C1 segment of cervical spinal cord (tissue), 14 donors: ENCODE measurements around the gene PIK3R5.

ENCODE experiments used
- DNase-seq, 14 donors: peaks; one replicate each; lab custom pipeline; 2025; lab: John Stamatoyannopoulos, UW

Gene PIK3R5

GRCh38 chr17:8879410-8879809 lies 86.1 kb downstream of the PIK3R5 start:
- no peak for DNase-seq

- DNase-seq: no peak
Observed at GRCh38 chr17:8877984-8878383, 87.5 kb downstream of the PIK3R5 start.

DNA sequence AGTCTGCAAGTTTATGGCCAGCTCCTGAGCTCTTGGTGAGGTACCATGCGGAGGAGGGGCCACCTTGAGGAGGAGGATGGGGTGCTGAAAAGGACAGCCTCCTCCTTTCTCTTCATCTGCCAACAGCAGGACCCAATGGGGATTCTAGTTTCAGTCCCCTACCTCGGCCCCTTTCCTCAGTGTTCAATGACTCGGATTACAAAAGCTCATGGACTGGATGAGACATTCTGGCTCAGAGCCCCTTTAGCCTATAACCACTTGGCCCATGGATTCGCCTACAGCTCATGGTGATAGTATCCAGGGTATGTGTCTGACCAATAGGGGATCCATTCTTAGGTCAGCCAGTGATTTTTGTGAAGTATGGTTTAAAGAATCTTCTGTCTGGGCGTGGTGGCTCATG lies 89.5 kb downstream of the PIK3R5 start:
- DNase-seq: no peak

DNA sequence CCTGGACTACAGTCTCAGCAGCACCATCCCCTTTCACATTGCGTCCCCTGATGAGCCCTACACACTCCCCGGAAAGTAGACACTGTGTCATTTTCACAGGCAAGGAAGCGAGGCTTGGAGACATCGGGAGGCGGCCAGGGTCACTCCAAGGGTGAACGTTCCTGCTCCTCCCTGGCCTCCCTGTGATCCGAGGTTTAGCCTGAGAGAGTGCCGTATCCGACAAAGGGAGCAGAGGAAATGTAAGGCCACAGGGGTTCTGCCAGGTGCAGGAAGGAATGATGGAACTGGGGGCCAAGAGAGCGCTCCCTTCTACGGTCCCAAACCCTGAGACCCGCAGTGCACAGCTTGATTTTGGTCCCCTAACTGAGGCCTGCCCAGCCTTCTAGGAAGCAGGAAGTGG lies 90.1 kb downstream of the PIK3R5 start:
- DNase-seq: no peak

- no peak for DNase-seq
Observed at GRCh38 chr17:8873801-8874715, 91.4 kb downstream of the PIK3R5 start.

DNA sequence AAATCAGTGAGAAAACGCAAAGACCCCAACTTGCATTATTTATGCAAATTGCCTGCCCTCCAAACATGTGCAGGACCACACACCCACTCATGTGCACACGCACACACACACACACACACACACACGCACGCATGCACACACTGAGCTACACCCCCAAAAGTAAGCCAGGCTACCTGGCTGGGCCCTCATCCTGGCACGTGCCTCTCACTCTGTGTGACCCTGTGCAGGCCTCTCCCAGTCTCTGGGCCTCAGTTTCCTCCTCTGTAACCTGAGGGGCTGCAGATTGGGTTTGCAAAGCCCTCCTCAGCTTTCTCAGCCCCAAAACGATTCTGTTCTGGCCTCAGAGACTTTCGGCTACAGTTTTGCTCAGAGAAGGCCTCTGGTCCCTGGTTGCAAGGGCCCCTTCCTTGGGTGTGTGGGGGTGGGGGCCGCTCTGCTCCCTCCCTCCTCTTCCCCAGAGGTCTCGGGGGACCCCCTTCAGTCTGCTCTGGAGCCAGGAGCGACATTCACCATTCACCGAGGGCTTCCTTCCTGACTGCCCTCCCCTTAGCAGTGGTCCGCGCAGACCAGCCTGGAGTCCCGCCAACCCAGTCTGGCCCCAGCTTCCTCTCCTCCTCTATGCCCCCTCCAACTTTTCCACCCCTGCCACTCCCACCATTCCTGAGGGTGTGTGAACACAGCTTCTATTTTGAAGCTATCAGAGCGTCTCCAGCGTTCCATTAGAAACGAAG lies 92.6 kb downstream of the PIK3R5 start:
- DNase-seq: no peak

DNA sequence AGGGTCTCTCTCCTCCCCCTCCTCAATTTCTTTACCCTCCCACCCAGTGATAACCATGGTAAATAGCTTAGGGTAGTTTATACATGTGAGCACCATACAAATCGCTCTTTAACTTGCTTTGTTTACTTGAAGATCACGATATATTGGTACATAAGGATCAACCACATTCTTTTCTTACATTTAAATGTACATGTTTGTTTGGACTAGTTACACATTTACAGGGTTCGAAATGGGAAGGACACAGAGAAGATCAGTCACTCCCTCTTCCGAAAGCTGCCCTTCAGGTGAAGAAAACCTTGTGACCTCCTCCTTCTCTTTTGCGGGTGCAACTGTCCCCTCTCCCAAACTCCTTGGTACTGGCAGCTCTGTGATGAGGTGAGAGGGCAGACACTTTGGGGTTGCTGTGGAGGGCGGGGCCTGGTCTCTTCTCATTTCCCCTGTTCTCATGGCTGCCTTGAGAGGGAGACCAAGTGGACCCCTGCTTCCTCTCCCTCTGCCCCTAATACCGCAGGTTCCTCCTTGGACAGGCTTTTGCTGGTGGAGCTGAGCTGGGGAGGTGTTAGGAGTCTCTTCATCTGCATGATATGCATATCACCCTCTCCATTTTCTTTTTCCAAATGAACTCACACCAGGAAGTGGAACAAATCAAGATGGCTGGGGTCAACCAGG lies 93.3 kb downstream of the PIK3R5 start:
- no peak for DNase-seq

GRCh38 chr17:8871081-8871581 lies 94.4 kb downstream of the PIK3R5 start:
- no peak for DNase-seq

DNA sequence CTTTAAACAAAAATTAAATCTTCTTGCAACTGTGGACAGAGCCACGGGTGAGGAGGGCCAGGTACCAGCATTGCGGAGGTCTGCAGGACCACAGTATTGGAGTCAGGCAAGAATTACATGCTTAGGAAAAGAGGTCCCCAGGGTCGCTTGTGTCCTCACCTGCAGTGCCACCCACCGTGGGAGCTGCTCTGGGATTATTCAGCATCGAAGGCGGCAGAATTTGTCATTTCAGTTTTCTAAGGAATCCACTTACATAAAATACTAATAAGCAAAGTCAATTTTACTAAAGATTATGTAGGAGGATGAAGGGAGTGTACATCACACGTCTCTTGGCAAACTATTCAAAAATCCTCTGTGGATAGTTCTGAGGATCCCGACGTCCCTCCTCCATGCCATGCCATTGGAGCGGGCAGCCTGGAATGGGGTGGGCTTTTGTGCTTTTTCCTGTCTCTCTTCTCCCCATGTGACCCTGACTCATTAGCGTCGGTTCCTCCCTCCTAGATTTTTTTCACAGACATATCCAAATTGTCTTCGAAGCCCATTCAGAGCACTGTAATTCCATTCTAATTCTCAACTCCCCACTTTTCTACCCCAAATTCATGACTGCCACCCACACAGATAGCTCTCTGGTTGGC lies 95.0 kb downstream of the PIK3R5 start:
- no peak for DNase-seq

DNA sequence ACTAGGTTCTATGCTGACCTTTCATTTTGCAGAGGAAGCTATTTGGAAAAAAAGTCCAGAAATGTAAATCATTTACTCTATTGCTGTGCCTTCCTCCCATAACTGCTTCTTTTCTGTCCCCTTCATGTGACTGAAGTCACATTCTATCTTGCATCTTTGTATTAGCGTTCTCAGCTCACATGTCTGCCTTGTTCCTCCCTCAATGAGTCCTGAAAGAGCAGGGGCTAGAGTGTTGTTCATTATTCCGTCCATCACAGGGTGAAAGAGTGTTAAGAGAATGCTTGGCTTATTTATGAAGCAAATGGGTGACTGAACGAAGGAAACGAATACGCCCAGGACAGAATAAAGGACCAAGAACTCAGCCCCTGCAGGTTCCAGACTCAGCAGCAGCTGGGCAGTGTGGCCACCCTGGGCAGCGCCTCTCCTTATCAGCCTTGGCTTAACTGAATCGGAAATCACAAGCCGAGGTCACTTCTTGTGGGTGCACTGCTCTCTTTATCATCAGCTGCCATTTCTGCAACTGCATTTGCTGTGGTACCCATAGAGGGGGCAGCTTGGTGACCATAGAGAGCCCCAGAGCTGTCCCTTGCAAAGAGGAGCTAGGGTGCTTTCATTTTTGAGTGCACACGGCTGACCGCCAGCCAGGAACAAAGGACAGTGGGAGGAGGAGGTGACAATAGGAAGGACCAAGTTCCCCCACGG lies 96.2 kb downstream of the PIK3R5 start:
- DNase-seq: no peak

DNA sequence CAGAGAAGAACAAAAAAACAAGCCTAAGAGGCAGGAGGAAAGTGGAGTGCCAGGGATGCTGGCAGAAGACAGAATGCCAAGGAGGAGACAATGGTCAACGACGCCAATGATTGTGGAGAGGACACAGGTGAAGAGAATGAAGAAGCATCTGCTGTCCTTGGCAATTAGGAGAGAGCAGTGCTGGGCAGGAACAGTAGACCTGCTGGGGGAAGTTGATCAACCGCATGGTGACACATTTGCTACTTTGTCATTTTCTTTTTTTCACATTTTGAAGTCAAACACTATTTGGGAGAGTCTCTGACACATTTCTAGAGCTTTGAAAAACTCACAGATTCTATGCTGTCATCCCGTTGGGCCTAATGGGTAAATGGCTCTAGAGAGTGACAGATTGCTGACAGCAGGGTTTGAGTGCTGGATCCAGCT lies 97.0 kb downstream of the PIK3R5 start:
- DNase-seq: peak in 1 of 14 donors; percentile 52

DNA sequence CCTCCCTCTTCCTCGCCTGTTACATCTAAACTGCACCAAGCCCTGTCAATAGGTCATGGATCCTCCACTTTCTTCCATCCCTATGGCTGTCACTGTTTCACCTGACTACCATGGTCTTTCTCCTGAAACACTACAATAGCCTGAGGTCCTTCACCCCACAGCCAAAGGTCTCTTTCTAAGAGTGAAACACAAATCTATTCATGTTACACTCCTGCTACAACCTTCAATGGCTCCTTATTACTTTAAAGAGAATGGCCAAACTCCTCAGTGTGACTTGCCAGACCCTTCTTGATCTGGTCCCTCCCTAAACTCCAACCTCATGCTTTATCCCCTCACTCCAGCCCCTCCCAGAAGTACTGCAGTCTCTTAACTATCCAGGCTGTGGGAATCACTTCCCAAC lies 97.4 kb downstream of the PIK3R5 start:
- no peak for DNase-seq

GRCh38 chr17:8867361-8867981 lies 98.0 kb downstream of the PIK3R5 start, which contains the start of gene PIK3R6:
PIK3R6 (minus strand) TSS chr17:8867674; CDS start chr17:8849794, 17,880 bp downstream.
- no peak for DNase-seq

DNA sequence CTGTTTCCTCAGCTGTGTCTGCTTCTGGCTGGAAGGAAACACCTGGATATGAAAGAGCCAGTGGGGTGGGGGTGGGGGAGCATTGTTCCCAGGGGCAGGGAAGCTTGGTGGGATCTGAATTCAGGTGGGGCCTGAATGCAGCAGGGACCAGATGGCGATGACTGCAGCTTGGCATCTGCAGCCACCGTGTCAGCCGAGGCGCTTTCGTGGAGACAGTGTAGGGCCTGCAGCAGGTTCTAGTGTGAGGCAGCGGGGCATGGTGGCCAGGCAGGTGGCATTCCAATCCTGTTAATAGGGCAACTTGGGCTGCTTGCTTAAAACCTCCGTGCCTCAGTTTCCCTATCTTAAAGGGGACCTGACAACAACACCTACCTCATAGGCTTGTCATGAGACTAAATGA lies 99.7 kb downstream of the PIK3R5 start:
- no peak for DNase-seq

GRCh38 chr17:8865385-8865784 lies 100.1 kb downstream of the PIK3R5 start:
- no peak for DNase-seq

DNA sequence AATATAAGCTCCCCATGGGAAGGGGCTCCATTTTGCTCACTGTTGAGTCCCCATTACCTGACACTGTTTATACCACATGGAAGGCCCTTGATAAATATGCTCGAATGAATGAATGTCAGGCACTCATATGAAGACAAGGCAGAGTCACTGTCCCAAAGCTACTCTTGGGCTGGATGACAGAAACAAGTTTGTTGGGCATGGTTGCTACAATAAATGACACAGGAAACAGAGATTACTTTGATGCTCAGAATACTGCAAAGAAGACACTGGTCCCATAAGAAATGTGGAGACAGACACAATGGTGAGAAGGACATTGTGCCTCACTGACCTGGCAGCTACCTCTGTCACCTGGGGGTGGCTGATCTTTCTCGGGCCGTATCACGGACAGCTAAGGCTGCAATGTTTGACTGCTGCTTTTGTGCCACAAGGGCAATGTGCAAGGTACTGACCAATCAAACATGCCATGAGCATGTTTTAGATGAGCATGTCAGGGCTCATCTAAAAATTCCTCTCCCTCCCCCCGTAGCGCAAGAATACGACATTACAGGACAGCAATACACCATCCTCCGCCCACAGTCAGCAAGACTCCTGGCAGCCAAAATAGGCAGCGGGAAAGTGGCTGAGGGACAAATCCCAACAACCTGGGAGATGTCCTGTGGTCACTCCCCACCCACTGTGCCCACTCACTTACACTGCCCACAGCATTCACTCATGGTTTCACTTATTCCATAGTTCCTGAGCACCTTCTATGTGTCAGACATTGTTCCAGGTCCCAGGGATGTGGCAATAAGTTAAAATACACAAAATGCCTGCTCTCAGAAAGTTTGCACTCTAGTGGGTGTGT lies 103.1 kb downstream of the PIK3R5 start:
- DNase-seq: no peak

DNA sequence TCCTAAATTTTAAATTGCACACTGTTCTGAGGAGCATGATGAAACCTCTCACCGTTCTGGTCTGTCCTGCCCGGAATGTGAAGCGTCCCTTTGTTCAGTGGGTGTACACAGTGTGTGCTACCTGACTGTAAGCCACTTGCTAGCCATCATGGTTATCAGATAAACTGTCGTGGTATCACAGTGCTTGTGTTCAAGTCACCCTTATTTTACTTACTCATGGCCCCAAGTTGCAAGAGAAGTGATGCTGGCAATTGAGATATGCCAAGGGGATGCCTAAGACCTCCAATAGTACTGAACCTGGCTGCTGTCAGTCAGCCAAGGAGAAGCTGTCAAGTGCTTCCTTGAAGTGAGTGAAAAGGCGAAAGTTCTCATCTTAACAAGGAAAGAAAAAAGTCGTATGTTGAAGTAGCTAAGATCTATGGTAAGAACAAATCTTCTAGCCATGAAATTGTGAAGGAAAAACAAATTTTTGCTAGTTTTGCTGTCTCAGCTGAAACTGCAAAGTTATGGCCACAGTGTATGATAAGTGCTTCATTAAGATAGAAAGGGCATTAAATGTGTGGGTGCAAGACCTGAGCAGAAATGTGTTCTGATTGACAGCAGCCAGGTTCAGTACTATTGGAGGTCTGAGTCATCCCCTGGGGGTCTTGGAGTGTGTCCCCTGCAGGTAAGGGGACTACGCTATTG lies 103.9 kb downstream of the PIK3R5 start:
- DNase-seq: no peak

GRCh38 chr17:8859804-8860430 lies 105.6 kb downstream of the PIK3R5 start:
- DNase-seq: no peak
